Activated CD4-positive, alpha-beta T cell treated with anti-CD3 and anti-CD28 coated beads, Interleukin-2, amount 50 U/mL, for 48 hours (primary cell): Measurements from ENCODE around the gene PCK1.

Source experiments
- DNase-seq, 2 experiments: peaks; one replicate each; pipeline ENCODE4 v3.0.0-alpha.2; 2020

Gene PCK1

DNA sequence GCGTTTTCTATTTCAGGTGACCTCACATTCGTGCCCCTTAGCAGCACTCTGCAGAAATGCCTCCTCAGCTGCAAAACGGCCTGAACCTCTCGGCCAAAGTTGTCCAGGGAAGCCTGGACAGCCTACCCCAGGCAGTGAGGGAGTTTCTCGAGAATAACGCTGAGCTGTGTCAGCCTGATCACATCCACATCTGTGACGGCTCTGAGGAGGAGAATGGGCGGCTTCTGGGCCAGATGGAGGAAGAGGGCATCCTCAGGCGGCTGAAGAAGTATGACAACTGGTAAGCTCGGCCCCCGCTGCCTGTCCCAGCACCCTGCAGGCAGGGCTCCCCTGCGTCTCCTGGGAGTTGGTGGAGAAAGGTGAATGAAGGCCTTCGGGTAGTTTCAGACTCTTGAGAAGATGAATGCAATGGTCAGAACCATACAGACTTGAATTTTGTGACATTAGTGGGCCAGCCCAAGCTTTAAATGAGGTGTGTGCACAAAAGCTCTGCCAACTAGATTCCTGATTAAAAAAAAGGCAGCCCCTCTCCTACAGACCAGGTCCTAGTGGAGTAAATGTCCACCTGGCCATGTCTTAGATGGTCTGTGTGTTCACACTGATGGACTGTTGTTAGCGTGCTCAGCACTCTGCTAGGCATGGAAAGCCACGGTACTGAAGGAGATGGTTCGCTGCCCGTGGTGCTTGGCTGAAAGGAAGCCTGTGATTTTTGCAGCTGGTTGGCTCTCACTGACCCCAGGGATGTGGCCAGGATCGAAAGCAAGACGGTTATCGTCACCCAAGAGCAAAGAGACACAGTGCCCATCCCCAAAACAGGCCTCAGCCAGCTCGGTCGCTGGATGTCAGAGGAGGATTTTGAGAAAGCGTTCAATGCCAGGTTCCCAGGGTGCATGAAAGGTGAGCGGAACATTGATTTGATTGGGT, 708 bp downstream of the PCK1 start:
- no peak for DNase-seq

DNA sequence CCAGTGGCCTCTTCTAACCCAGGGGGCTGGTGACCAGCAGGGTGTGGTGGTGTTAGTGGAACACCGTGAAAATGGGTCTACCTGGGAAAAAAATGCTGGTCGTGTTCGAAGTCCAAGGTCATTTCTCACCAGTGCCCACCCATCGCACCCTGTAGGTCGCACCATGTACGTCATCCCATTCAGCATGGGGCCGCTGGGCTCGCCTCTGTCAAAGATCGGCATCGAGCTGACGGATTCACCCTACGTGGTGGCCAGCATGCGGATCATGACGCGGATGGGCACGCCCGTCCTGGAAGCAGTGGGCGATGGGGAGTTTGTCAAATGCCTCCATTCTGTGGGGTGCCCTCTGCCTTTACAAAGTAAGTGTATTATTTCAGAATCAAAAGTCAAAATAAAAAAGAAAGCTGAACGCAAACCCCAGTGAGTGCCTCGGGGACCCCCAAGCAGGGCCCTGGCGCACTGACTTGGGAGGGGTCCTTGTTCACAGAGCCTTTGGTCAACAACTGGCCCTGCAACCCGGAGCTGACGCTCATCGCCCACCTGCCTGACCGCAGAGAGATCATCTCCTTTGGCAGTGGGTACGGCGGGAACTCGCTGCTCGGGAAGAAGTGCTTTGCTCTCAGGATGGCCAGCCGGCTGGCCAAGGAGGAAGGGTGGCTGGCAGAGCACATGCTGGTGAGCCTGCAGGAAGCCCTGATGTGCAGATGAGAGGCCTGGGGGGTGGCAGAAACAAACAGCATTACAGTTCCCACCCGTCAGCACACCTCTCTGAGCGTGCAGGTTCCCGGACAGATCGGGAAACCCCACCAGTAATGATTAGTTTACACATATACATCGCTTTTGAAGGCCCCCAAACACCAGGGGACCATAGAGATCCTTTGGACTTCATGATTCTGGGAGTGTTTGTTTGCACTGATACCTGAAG, 1.9 kb downstream of the PCK1 start:
- no peak for DNase-seq

DNA sequence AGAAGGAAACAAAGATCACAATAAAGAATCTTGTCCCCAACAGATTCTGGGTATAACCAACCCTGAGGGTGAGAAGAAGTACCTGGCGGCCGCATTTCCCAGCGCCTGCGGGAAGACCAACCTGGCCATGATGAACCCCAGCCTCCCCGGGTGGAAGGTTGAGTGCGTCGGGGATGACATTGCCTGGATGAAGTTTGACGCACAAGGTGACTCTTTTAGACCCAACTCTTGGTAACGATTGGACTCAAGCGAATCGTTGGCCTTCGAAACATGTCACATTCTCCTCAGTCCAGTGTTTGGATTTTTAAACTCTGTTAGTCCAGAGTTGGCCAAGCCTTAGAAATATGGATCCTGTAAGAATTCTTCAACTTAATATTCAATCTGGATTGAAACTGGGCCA, 2.6 kb downstream of the PCK1 start:
- DNase-seq: no peak

DNA sequence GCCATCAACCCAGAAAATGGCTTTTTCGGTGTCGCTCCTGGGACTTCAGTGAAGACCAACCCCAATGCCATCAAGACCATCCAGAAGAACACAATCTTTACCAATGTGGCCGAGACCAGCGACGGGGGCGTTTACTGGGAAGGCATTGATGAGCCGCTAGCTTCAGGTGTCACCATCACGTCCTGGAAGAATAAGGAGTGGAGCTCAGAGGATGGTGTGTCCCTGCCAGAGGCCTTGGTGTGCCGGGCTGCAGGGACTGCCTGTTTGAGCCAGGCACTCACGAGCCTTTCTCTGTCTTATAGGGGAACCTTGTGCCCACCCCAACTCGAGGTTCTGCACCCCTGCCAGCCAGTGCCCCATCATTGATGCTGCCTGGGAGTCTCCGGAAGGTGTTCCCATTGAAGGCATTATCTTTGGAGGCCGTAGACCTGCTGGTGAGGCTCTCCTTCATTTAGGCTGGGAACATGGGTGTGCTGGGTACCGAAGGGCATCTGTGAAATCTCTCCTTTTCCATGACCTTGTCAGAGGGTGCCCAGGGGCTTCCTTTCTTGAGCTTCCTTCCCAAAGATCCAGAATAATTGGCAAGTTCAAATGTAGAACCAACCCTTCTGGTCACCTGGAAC, 3.4 kb downstream of the PCK1 start:
- no peak for DNase-seq

DNA sequence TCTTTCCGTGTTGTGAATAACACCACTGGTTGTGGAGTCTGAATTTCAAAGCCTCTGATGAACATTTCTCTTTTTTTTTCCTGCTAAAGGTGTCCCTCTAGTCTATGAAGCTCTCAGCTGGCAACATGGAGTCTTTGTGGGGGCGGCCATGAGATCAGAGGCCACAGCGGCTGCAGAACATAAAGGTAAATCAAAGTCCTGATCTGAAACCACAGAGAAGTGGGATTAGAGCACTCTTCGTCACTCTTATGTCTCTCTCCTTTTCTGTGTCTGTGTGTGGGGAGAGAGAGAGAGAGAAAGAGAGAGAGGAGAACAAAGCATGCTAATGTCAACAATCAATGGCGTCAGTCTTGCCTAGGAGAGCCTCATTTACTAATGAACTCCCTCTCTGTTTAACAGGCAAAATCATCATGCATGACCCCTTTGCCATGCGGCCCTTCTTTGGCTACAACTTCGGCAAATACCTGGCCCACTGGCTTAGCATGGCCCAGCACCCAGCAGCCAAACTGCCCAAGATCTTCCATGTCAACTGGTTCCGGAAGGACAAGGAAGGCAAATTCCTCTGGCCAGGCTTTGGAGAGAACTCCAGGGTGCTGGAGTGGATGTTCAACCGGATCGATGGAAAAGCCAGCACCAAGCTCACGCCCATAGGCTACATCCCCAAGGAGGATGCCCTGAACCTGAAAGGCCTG, 4.2 kb downstream of the PCK1 start:
- no peak for DNase-seq

DNA sequence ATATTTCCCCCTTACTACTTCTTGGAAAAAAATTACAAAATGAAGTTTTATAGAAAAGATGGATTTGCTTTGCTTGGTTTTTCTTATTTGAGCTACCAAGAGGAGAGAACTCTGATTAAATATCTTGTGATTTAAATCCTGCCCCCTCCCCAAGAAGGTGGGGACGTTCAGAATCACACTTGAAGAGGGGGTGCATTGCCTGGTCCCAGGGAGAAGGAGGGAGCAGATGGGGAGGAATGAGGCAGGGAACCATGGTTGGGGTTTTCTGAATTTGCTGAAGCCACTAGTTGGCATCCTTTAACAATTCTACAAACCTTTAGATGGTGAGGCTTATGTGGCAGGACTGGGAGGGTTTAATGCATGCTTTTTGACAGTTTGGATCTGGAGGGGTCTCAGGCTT, 5.5 kb downstream of the PCK1 start:
- DNase-seq: no peak

DNA sequence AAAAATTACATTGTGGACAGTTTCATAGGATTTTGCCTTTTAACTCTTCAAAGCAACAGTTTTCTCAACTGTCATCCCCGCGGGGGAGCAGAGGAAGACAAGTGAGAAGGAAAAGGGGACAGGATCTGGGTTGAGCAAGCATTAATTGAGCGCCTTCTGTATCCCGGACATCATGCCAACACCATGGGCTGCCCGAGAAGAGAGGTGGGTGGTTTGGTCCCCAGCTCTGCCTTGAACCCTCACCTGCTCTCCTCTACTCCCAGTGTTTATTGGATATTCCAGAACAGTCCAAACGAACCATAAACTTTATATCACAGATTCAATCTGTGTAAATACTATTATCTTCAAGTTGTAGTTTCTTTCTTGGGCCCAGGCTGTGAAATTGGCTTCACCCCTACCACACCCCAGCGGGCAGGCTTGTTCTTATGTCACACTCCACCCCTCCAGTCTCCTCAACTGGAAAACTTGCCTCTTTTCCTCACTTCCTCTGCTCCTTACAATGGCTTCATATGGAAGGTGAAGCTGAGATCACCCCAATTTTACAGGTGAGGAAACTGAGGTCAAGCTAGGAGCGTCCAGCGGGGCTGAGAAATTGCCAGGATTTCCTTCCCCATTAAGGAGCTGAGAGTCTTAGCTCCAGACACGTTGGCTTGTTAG, 6.0 kb downstream of the PCK1 start:
- DNase-seq: no peak

DNA sequence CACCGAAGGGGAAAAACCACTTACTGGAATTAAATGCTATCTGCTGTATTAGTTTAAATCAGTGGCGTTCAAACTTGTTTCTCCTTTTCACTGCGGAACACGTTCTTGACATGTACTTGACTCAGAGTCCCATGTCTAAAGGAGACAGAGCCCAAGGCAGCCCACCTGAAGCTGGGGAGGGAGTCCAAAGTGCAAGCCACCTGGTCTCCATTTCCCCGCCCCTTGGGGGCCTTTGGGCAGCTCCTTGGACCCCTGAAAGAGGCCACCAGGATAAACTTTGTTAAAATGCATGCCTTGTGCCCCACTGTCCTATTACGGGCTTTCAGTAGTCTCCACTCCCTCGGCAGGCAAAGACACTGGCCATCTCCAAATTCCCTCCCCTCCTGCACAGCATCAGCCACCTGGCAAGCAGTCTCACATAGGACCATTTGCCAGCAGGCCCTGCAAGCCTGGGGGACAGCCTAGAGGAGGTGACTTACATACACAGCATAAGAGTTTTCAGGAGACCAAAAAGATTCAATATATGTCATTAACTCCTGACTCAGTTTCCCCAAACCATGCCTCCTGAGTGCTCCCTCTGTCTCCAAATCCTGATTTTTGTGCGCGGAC, 6.7 kb downstream of the PCK1 start:
- DNase-seq: no peak

DNA sequence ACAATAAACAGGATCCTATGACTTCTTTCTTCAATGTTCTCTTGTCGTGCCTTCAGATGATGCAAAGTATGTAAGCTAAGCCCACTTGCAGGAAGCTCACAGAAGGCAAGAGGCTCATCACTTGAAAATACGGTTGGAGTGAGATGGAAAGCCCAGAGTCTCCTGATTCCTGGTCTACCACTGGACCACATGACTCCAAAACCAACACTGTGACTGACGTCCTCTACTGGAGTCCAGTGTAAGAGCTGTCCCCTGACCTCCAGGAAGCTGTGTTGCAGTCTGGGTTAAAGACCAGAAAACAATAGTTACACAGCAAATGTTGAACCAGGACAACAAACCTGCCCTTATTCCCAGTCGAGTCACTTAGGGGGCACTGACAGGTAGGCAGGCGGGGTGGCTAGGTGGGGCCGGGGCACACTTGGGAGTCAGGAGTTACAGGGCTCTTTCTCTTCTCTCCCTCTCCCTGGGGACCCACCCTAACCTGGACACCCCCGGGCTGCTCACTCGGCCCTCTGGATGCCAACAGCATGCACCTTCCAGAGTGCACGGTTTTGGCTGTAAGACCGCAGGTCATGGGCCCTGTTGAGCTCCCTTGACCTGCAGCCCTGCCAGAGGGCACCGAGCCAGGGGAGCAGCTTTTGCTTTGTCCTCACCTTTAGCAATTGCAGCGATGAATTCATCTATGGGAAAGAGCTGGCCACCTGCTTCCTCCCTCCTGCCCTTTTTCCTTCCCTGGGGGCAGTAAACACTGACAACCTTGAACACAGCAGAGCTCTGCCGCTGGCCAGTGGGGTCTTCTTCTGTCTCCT, 7.4 kb downstream of the PCK1 start:
- no peak for DNase-seq

DNA sequence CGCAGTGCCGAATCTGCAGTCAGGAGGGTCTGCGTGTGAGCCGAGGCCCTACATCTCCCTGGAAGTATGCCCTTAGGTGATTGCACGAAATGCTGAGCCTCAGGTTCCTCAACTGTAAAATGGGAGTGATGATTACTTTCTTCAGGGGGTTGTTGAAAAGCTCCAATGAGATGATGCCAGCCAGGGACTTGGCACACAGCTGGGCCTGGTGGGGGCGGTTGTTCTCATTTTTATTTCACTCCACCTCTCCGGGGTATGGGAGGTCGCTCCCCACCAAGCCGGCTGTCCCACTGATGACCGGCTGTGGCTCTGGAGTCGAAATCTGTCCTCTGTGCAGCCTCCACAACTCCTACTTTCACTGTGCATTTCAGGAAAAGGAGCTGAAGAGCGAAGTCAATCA, 8.1 kb downstream of the PCK1 start:
- DNase-seq: no peak

DNA sequence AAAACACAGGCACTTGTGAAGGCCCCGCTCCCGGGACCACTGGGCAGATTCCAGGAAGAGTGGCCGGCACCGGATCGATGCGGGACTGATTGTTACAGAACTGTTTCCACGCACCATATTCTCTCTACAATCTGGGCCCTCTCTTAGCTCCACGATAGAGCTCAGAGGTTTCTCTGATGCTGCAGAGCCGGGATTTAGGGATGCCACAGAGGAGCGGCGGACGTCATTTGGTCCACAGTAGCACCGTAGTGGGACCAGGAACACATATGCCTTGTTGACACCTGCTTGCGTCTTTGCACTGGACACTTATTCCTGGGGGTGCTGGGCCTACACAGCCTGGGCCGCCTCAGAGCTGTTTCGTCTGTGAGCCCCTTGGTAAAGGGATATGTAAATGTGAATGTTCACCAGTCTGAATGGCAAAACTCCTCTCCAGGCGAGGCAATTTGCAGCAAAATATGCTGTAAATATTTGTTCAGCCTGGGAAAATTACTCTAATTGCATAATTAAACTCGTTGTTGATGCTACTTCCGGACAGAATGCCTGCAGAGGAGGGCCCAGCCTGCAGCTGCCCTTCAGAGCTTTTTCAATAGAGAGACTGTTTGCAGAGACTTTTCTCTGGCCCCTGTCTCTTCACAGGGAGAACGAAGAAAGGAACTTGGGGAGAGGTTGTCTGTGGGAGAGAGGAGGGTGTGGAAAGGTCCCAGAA, 9.4 kb downstream of the PCK1 start:
- no peak for DNase-seq

DNA sequence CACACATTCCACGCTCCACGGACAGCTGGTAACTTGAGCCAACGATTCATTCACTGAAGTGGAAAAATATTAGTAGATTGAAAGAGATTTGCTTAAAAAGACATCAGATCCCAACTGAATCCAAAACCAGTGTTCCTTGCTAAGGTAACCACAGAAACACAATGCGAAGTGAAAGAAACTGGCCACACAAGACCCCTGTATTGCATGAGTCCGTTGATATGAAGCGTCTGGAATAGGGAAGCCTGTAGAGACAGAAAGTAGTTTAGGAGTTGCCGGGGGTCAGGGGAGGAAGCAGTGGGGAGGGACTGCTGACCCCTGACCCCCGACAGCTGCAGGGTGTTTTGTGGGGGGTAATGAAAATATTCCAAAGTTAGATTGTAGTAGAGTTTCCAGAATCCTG, 10.0 kb downstream of the PCK1 start:
- DNase-seq: no peak

DNA sequence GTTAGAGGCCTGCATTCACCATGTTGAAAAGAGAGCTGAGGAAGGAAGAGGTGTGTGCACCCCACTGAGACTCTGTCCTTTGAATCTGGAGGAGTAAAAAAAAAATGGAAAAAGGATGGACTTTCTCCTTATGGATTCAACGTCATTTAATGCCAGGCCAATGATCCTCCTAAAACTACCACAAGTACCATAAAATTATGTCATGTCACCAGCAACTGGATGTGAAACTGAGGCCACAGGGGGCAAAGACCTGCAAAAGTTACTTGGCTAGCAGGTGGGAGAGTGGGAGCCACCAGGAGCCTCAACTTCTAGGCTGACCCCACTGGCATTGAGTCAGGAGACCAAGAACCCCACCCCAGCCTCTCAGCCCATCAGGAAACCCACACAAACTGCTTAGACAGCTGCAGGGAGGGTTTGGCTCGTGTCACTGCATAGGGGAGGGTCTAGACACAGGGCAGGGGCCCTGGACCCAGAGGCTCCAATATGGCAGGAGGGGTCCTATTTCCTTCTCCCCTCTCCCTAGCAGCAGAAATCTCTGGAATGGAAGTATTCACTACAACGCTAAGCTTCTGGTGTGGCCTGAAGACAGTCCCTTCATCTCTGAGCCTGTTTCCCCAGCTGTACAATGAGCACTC, 11.0 kb downstream of the PCK1 start:
- DNase-seq: no peak

DNA sequence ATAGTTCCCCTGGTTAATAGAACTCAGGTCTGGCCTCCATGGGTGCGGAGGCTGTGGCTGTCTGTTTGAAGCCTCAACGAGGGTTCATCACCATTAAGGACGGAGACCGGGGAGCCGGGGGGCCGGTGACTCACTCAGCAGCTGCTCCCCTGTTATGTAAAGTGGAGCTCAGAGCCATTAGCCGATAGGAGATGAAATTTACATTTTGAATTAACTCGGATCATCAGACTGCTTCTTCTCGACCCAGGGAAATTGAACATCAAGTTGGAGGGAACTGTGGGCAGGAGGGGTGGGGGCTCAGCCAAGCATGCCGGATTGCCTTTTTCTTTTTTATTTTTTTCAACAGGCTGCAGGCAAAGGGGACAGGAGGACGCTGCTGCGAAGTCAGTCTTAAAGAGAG, 12.3 kb downstream of the PCK1 start:
- DNase-seq: no peak

DNA sequence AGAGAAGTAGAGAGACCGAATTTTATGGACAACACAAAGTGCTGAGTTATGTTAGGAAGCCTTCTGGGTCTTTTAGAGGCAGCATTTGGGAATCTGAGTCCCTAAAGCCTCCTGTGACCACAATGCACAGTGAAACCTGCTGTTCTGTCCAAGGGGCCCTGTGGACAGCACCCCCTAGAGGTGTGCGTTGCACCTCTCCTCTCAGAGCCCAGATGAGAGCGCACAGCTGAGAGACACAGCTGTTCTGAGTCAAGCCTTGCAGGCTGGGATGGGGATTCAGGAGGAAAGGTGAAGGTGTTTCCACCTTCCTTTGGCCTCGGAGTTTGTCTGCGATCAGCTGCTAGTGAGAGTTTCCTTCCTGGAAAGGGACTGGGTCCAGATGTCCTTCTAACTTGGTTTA, 13.0 kb downstream of the PCK1 start:
- DNase-seq: no peak

DNA sequence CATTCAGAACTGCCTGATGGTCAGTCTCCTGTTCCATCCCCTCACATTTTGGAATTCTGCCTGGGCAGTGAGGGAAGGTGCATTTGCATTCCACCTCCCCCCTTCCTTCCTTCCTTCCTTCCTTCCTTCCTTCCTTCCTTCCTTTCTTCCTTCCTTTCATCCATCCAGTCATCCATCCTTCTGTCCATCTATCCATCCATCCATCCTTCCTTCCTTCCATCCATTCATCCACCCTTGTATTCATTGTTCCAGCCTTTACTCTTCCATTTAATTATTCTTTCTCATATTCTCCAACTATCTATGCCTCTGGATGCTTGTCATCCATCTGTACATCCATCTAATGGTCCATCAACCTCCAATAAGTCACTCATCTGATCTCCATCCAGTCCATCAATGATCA, 14.0 kb downstream of the PCK1 start:
- DNase-seq: no peak

DNA sequence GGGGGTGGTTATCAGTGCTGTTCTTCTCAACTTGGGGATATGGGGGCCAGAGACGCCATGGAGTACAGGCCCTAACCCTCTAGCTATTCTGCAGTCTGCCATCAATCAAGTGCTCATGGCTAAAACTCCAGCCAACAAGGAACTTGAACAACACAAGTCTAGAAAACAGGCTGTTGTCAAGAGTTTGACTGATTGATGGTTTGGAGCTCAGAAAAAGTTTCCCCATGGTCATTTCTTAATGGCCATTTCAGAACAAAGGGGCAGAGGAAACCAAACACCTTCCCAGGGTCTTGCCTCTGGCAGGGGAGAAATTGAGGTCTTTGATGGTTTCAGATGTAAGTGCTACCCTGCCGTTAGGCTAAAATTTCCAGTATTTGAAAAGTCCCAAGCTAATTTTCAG, 15.1 kb downstream of the PCK1 start:
- no peak for DNase-seq

DNA sequence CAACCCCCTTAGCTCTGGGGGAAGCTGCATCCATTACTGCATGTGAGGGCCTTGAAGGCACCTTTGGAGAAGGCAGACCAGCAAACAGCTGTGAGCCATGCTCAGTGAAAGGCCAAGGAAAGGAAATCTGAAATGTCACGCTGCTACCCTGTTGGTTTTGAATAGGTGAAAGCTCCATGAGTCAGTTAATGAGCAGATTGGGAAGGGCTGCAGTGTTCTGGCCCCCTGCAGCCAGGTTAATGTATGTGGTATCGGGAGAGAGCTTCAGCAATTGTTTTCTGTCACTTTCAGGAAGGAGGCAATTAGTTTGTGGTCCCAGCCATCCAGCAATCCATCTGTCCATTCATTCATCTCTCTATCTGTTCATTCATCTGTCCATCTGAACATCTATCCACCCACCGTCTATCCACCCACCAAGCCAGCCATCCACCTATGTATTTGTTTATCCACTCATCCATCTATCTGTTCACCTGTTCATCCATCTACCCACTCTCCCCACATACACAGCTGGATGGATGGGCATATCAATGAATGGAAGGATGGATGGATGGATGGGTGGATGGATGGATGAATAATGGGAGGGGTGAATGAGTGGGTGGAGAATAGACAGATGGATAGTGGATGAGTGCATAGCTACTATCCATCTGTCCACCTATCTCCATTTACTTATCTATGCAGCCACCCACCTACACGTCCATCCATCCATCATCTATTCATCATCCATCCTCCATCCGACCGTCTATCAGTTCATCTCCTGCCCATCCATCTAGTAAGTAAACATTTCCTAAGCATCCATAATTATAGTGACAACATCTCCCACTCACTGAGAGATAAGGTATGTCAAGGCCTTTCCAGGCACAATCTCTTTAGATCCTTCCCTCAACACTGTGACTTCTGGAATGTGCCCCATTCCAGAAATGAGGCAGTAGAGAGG, 16.0 kb downstream of the PCK1 start:
- DNase-seq: no peak
